ENCODE data around the gene CACNA2D1. TPM values are rescaled to one million over a fixed set of nuclear protein-coding genes. Genes with fewer than 3 reads are reported as not detected.

The CACNA2D1 gene
- total RNA-seq, 1 donor from 2014 or later: 20.7 TPM

DNA sequence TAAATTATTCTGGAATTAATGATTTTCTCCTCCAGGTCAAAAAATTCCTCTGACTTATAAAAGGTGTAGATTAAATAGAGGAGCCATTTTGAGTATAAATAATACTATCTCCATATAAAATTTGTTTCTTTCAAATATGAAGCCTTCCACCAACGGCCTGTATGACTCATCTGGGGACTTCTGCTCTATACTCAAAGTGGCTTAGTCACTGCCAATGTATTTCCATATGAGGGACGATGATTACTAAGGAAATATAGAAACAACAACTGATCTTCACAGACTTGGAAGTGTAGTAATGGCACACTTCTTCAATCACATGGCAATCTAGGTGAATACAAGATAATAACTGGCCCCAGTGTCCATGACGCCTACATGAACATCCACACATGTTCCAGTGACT lies 338.1 kb downstream of the CACNA2D1 start:
- Mint-ChIP-seq H3K4me3 (ENCODE audit: unreplicated experiment) (no peak overlapping the region), H3K9me3 (ENCODE audit: unreplicated experiment) (no peaks in the 10 kb centered on the region), H3K4me1 (ENCODE audit: unreplicated experiment) (peaks cover 5% of the 10 kb centered on the region), H3K27me3 (ENCODE audit: unreplicated experiment) (no peaks in the 10 kb centered on the region), H3K27ac (ENCODE audit: unreplicated experiment) (no peak overlapping the region), H3K36me3 (ENCODE audit: low read depth, unreplicated experiment) (no peaks in the 10 kb centered on the region)
- TF ChIP-seq, protein P1, sequence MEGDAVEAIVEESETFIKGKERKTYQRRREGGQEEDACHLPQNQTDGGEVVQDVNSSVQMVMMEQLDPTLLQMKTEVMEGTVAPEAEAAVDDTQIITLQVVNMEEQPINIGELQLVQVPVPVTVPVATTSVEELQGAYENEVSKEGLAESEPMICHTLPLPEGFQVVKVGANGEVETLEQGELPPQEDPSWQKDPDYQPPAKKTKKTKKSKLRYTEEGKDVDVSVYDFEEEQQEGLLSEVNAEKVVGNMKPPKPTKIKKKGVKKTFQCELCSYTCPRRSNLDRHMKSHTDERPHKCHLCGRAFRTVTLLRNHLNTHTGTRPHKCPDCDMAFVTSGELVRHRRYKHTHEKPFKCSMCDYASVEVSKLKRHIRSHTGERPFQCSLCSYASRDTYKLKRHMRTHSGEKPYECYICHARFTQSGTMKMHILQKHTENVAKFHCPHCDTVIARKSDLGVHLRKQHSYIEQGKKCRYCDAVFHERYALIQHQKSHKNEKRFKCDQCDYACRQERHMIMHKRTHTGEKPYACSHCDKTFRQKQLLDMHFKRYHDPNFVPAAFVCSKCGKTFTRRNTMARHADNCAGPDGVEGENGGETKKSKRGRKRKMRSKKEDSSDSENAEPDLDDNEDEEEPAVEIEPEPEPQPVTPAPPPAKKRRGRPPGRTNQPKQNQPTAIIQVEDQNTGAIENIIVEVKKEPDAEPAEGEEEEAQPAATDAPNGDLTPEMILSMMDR (IDR thresholded peaks at IDR 0.05; ENCODE audit: unreplicated experiment): no peak
- no peak for DNase-seq (ENCODE audit: low spot score)

DNA sequence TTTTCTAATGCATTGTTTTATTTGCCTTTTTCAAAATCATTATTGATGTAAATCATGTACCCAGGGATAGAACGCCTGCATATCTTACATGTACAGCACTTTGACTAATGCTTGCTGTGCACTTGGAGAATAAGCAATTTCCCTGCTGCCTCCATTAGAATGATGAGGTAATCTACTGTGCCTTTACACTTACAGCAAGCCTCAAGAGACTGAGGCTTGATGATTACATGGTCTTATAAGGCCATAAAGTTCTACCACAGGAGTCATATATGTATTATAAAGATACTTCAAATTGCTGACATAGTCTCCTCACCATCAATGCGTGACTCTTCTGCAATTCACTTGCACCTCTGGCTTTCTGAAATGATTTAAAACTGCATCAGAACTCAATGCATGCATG lies 345.2 kb downstream of the CACNA2D1 start:
- no peaks in the 10 kb centered on the region for H3K9me3 Mint-ChIP-seq (ENCODE audit: unreplicated experiment)
- TF ChIP-seq, protein P1 (IDR thresholded peaks at IDR 0.05; ENCODE audit: unreplicated experiment): no peak
- no peaks in the 10 kb centered on the region for H3K4me1 Mint-ChIP-seq (ENCODE audit: unreplicated experiment)
- no peak overlapping the region for H3K27ac Mint-ChIP-seq (ENCODE audit: unreplicated experiment)
- no peak overlapping the region for H3K4me3 Mint-ChIP-seq (ENCODE audit: unreplicated experiment)
- no peaks in the 10 kb centered on the region for H3K36me3 Mint-ChIP-seq (ENCODE audit: low read depth, unreplicated experiment)
- no peaks in the 10 kb centered on the region for H3K27me3 Mint-ChIP-seq (ENCODE audit: unreplicated experiment)
- no peak for DNase-seq (ENCODE audit: low spot score)

DNA sequence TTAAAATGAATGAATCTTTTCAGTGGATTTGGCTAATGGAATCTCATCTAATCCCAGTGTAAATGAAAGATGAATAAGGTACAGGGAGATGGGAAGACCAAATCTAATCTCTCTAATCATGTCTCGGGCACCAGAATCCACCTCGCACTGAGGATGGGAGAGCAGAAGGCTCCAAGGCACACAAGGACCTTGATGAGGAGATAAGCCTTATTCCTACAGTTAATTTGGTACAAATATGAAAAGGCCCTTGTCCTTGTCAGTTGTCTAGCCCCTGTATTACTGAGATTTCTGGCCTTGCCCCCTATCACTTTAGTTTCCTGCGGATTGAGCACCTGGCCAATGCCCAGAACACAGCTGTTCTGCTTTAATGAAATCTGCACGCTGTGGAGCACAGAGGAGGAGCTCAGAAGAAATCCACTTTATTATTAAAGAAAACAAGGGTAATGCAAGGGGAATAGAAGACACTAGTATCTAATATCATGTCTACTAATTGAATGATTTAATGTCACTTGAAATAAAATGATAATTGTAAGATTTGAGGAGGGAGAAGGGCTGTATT lies 352.4 kb downstream of the CACNA2D1 start:
- Mint-ChIP-seq H3K27ac (ENCODE audit: unreplicated experiment) (no peak overlapping the region), H3K27me3 (ENCODE audit: unreplicated experiment) (no peaks in the 10 kb centered on the region), H3K9me3 (ENCODE audit: unreplicated experiment) (no peaks in the 10 kb centered on the region), H3K4me3 (ENCODE audit: unreplicated experiment) (no peak overlapping the region), H3K36me3 (ENCODE audit: low read depth, unreplicated experiment) (no peaks in the 10 kb centered on the region), H3K4me1 (ENCODE audit: unreplicated experiment) (peaks cover 3% of the 10 kb centered on the region)
- TF ChIP-seq, protein P1 (IDR thresholded peaks at IDR 0.05; ENCODE audit: unreplicated experiment): no peak
- no peak for DNase-seq (ENCODE audit: low spot score)

DNA sequence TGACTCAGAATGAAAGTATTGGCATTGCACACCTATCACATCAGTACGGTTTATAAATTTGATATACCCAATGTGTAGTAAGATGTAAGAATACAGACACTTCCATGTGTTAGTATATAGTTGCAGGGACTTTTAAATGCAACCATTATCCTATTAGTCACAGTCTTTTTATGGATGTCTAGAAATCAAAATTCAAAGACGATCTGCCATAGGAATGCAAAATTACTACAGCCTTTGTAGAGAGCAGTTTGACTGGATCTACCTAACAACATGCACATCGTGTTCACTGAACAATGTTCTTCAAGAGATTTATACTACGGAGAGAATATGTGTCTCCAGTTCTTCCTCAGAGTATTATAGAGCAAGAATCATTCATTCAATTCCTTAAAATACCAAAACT lies 356.5 kb downstream of the CACNA2D1 start:
- H3K9me3 Mint-ChIP-seq (ENCODE audit: unreplicated experiment): no peaks in the 10 kb centered on the region
- H3K36me3 Mint-ChIP-seq (ENCODE audit: low read depth, unreplicated experiment): peaks cover 4% of the 10 kb centered on the region
- H3K4me3 Mint-ChIP-seq (ENCODE audit: unreplicated experiment): no peak overlapping the region
- H3K4me1 Mint-ChIP-seq (ENCODE audit: unreplicated experiment): peaks cover 3% of the 10 kb centered on the region
- no peak overlapping the region for H3K27ac Mint-ChIP-seq (ENCODE audit: unreplicated experiment)
- DNase-seq (ENCODE audit: low spot score): no peak
- H3K27me3 Mint-ChIP-seq (ENCODE audit: unreplicated experiment): no peaks in the 10 kb centered on the region
- TF ChIP-seq, protein P1 (IDR thresholded peaks at IDR 0.05; ENCODE audit: unreplicated experiment): no peak

DNA sequence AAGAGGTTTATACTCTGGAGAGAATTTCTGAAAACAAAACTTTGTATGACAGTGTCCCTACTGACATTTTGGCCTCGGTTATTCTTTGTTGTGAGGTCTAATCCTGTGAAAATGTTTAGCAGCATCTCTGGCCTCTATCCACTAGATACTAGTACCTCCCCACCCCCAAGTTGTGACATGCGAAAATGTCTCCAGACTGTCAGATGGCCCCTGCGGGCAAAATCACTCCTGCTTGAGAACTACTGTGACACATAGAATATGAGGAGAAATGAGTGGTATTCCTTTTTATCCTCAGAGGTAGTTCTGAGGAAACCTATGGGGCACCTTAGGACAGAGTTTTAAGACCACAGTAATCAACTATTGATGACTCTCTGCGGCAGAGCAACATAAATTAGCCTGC lies 358.5 kb downstream of the CACNA2D1 start:
- Mint-ChIP-seq H3K27ac (ENCODE audit: unreplicated experiment) (no peak overlapping the region), H3K36me3 (ENCODE audit: low read depth, unreplicated experiment) (peaks cover 4% of the 10 kb centered on the region), H3K27me3 (ENCODE audit: unreplicated experiment) (no peaks in the 10 kb centered on the region), H3K9me3 (ENCODE audit: unreplicated experiment) (no peaks in the 10 kb centered on the region), H3K4me3 (ENCODE audit: unreplicated experiment) (no peak overlapping the region), H3K4me1 (ENCODE audit: unreplicated experiment) (peaks cover 3% of the 10 kb centered on the region)
- no peak for DNase-seq (ENCODE audit: low spot score)
- TF ChIP-seq, protein P1 (IDR thresholded peaks at IDR 0.05; ENCODE audit: unreplicated experiment): no peak

All from endothelial cell (in vitro differentiated cells).